Stomach smooth muscle (tissue), 2 donors: Measurements from ENCODE around the gene ACOT13.
A peak's percentile ranks its signal among the peaks of the same experiment; 100 is the strongest.
"Not testable (repeated sequence)": the region's sequence is repeated elsewhere in the genome, so short reads cannot be mapped to it uniquely, and the experiment has no call there.

ENCODE experiments used
- H3K27ac ChIP-seq: one replicate; pipeline ENCODE4 v1.7.0; 2013; ENCODE audit warnings: mild to moderate bottlenecking, low read length, inconsistent platforms
- H3K27me3 ChIP-seq, 2 donors: one replicate each; pipeline ENCODE4 v1.7.0; 2013; ENCODE audit warnings: low read length in 2 of 2; ENCODE audit not compliant: insufficient read depth in 2 of 2, control insufficient read depth in 1 of 2
- H3K36me3 ChIP-seq, 2 donors: one replicate each; pipeline ENCODE4 v1.7.0; 2013; ENCODE audit warnings: low read length in 2 of 2; ENCODE audit not compliant: control insufficient read depth in 2 of 2, insufficient read depth in 2 of 2
- H3K4me1 ChIP-seq: one replicate; pipeline ENCODE4 v1.7.0; 2013; ENCODE audit warnings: low read length; ENCODE audit not compliant: control insufficient read depth, insufficient read depth
- H3K4me3 ChIP-seq, 2 donors: one replicate each; pipeline ENCODE4 v1.7.0; 2013; ENCODE audit warnings: low read length in 2 of 2
- H3K9ac ChIP-seq, 2 donors: one replicate each; pipeline ENCODE4 v1.7.0; 2013; ENCODE audit warnings: low read length in 2 of 2, mild to moderate bottlenecking in 1 of 2
- H3K9me3 ChIP-seq, 2 donors: one replicate each; pipeline ENCODE4 v1.7.0; 2013; ENCODE audit warnings: low read length in 2 of 2; ENCODE audit not compliant: control insufficient read depth in 2 of 2
- donor health status: healthy.
- donor health status: Pancreatic carcinoma.

ACOT13 gene

DNA sequence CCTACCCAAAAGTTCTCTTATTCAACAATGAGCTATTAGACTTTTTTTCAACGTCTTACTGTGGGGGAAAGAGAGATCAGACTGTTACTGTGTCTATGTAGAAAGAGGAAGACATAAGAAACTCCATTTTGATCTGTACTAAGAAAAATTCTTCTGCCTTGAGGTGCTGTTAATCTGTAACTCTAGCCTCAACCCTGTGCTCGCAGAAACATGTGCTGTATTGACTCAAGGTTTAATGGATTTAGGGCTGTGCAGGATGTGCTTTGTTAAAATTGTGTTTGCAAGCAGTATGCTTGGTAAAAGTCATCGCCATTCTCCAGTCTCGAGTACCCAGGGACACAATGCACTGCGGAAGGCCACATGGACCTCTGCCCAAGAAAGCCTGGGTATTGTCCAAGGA lies 5.1 kb upstream of the ACOT13 start:
- not testable (repeated sequence) for H3K27ac ChIP-seq, H3K36me3 ChIP-seq, H3K4me1 ChIP-seq, H3K9me3 ChIP-seq, H3K27me3 ChIP-seq, H3K9ac ChIP-seq, H3K4me3 ChIP-seq

DNA sequence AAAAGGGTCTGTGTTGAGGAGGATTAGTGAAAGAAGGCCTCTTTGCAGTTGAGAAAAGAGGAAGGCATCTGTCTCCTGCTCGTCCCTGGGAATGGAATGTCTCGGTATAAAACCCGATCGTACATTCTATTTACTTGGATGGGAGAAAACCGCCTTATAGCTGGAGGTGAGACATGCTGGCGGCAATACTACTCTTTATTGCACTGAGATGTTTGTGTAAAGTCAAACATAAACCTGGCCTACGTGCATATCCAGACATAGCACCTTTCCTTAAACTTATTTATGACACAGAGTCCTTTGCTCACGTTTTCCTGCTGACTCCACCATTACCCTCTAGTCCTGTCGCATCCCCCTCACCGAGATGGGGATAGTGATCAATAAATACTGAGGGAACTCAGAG lies 4.6 kb upstream of the ACOT13 start:
- no peak overlapping the region for H3K27ac ChIP-seq
- H3K4me3 ChIP-seq = no peak overlapping the region
- peaks cover 5 to 7% of the 10 kb centered on the region in 2 donors for H3K36me3 ChIP-seq
- peaks cover 8% of the 10 kb centered on the region for H3K4me1 ChIP-seq
- H3K27me3 ChIP-seq = no peaks in the 10 kb centered on the region
- H3K9me3 ChIP-seq = no peaks in the 10 kb centered on the region
- no peak overlapping the region for H3K9ac ChIP-seq

DNA sequence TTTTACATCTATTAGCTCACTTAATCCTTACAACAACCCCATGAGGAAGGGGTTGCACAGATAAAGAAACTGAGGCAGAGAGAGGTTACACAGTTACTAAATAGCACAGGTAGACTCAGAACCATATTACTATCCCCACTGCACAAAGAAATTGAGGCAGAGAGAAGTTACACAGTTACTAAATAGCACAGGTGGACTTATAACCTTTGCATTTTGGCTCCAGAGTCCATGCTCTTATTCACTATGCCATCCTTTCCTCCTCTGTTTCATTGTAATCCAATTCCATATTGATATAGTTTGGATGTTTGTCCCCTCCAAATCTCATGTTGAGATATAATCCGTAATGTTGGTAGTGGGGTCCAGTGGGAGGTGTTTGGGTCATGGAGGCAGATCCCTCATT lies 3.7 kb upstream of the ACOT13 start:
- Histone ChIP-seq H3K4me1 (peaks cover 16% of the 10 kb centered on the region), H3K27ac (no peak overlapping the region), H3K4me3 (no peak overlapping the region), H3K27me3 (no peaks in the 10 kb centered on the region), H3K9me3 (no peaks in the 10 kb centered on the region), H3K36me3 (peaks cover 5 to 7% of the 10 kb centered on the region in 2 donors), H3K9ac (no peak overlapping the region)

DNA sequence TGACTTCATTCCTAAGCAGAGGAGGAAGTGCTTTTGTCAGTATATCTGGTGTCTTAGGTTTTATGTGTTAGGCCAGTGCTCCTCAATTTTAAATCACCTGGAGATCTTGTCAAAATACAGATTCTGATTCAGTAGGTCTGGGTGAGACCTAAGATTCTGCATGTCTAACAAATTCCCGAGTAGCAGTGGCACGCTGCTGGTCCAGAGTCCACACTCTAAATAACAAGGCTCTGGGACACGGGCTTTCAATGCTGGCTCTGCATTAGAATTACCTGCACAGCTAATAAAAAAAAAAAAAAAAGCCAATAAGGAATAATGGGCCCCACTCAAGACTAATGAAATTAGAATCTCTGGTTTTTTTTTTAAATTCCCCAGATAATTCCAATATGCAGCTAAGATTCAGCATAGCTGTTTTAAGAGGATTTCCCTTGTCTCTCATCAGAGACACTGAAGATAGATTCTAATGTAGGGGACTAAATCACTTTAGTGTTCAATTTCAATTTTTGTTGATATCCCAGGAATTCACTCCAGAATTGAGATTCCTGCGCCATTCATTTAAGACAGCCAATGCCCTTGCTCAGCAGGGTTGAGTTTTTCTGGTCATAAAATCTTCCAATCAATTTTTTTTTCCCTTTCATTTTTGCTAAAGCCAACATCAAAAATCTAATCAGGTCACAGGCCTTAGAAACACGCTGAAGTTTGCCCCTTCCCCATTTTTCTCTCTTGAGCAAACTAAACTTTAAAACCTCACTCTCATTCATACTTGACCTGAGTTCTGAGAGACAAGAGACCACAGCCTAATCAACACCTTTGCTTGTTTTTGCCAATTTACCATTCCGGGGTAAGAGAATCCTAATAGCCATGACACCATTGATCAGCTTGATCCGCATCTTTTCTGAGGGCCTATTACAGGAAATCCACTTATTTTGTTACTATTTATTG lies 2.6 kb upstream of the ACOT13 start:
- no peak overlapping the region for H3K9ac ChIP-seq
- no peak overlapping the region for H3K4me3 ChIP-seq
- H3K27ac ChIP-seq = no peak overlapping the region

DNA sequence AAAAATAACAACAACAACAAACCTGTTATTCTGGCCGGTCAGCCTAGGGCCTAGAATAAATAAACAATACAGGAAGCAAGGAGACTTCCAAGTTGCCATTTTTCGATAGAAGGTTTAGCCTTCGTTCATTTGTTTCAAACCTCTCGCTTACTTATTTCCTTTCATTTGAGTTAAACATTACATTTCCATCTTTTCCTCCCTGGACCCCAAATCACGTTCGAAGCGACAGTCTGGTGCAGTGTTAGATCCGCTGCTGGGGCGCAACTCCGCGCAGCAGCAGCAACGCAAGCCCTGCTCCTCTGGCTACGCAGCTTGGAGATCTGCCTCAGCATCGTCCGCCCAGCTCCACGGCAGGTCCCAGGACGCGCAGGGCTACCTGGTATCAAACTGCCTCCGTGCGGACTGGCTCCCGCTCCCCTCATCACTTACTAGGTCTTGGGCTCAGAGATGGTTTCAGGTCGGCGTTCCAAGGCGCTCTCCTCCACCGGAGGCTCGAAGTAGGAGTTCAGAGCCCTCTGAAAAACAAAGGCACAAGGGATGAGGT lies 708 bp upstream of the ACOT13 start:
- Histone ChIP-seq H3K4me3 (peak overlapping the region; percentile 99 to 100), H3K4me1 (peaks cover 20% of the 10 kb centered on the region)

More for the DNA sequence above, 2.6 kb upstream of the ACOT13 start:
- H3K27me3 ChIP-seq = no peaks in the 10 kb centered on the region
- no peaks in the 10 kb centered on the region for H3K9me3 ChIP-seq
- peaks cover 20% of the 10 kb centered on the region for H3K4me1 ChIP-seq
- peaks cover 5 to 7% of the 10 kb centered on the region in 2 donors for H3K36me3 ChIP-seq

DNA sequence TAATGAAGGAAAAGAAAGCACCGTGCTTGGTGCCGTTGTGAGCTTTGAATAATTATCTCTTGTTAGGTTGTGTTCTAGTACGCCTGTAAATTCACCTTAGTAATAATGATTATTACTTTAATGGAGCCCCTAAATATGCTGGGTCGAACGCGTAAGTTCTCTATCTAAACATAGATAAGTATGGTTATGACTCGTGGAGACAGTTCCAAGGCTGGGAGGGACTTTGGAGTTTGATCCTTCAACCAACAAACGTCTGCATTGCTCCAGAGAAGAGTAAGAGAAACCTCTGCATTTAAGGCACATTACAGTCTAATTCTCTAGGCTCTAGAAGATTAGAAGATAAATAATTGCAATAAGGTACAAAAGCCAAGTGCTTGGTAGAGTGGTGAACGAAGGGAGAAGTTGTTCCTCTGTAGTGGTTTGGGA lies 514 bp downstream of the ACOT13 start:
- peaks cover 20% of the 10 kb centered on the region for H3K4me1 ChIP-seq
- H3K36me3 ChIP-seq = peaks cover 3 to 5% of the 10 kb centered on the region in 2 donors
- H3K27ac ChIP-seq = peak overlapping the region; percentile 92
- H3K4me3 ChIP-seq = peak overlapping the region; percentile 99 to 100
- H3K9me3 ChIP-seq = no peaks in the 10 kb centered on the region
- peak overlapping the region; percentile 91 to 98 for H3K9ac ChIP-seq
- no peaks in the 10 kb centered on the region for H3K27me3 ChIP-seq

More for the DNA sequence above, 708 bp upstream of the ACOT13 start:
- peak overlapping the region; percentile 91 to 98 for H3K9ac ChIP-seq
- peak overlapping the region; percentile 92 for H3K27ac ChIP-seq
- no peaks in the 10 kb centered on the region for H3K9me3 ChIP-seq
- no peaks in the 10 kb centered on the region for H3K27me3 ChIP-seq
- H3K36me3 ChIP-seq = peaks cover 5 to 7% of the 10 kb centered on the region in 2 donors

DNA sequence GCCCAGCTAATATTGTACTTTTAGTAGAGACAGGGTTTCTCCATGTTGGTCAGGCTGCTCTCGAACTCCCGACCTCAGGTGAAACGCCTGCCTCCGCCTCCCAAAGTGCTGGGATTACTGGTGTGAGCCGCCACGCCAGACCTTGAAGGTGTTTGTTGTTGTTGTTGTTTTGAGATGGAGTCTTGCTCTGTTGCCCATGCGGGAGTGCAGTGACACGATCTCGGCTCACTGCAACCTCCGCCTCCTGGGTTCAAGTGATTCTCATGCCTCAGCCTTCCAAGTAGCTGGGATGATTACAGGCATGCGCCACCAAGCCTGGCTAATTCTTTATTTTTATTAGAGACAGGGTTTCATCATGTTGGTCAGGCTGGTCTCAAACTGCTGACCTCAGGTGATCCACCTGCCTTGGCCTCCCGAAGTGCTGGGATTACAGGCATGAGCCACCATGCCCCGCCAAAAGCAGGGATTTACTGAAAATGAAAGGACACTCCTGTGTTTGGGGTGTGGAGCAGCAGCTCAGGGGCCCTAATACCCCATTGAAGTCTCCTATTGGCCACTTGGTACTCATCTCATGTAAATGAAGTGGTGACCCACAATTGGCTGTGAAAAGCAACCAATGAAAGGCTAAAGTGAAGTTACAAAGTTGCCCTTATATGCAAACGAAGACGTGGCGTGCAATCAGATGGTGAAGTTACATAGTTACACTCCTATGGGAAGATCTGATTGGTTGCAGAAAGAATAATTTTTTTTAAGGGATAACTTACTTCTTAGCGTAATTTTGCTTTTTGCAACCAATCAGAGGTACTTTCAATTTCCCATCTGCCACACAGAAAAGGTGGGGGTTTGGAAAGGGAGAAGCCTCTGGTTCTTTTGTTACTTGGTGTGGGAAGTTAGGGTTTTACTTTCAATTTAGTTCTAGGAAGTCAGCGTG lies 1.5 kb downstream of the ACOT13 start:
- H3K4me3 ChIP-seq = peak overlapping the region in 1 of 2 donors; percentile 100
- H3K9ac ChIP-seq = not testable (repeated sequence)

DNA sequence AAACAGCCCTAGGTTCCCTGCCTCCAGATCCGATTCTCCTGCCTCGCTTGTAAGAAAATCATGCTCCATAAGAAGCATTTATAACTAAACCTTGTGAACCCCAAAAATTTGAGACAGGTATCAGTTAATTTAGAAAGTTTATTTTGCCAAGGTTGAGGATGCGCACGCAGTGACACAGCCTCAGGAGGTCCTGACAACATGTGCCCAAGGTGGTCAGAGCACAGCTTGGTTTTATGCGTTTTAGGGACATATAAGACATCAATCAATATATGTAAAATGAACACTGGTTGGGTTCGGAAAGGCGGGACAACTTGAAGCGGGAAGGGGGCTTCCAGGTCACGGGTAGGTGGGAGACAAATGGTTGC lies 2.1 kb downstream of the ACOT13 start:
- Histone ChIP-seq H3K9ac (no peak overlapping the region), H3K4me3 (no peak overlapping the region), H3K27me3 (no peaks in the 10 kb centered on the region), H3K9me3 (no peaks in the 10 kb centered on the region), H3K4me1 (peaks cover 20% of the 10 kb centered on the region), H3K36me3 (no peaks in the 10 kb centered on the region), H3K27ac (no peak overlapping the region)

More for the DNA sequence above, 1.5 kb downstream of the ACOT13 start:
- H3K27me3 ChIP-seq, H3K27ac ChIP-seq, H3K9me3 ChIP-seq, H3K36me3 ChIP-seq: not testable (repeated sequence)
- H3K4me1 ChIP-seq = peaks cover 20% of the 10 kb centered on the region

DNA sequence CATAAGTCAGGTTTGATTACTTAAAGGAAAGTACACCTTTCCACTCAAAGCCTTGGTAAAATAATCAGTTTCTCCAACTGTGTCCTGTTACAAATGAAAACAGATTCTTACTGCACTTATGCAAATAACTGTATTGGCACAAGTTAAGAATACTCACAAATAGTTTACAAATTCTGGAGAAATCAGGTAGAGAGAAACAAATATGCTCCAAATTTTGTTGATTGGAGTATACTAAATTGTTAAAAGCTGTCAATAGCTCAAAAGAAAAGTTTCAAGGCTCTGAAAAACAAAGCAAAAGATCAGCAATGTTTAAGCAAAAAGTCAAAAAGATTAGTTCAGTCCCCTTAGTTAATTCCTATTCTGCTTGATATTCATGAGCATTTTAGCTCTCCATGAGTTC lies 3.6 kb downstream of the ACOT13 start:
- not testable (repeated sequence) for H3K9ac ChIP-seq, H3K36me3 ChIP-seq, H3K4me3 ChIP-seq, H3K9me3 ChIP-seq, H3K27me3 ChIP-seq, H3K27ac ChIP-seq
- H3K4me1 ChIP-seq = peaks cover 13% of the 10 kb centered on the region

DNA sequence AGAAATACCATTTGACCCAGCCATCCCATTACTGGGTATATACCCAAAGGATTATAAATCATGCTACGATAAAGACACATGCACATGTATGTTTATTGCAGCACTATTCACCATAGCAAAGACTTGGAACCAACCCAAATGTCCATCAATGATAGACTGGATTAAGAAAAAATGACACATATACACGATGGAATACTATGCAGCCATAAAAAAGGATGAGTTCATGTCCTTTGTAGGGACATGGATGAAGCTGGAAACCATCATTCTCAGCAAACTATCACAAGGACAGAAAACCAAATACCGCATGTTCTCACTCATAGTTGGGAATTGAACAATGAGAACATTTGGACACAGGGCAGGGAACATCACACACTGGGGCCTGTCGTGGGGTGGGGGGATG lies 4.2 kb downstream of the ACOT13 start:
- not testable (repeated sequence) for H3K4me3 ChIP-seq, H3K9me3 ChIP-seq, H3K36me3 ChIP-seq, H3K27ac ChIP-seq, H3K27me3 ChIP-seq, H3K9ac ChIP-seq
- H3K4me1 ChIP-seq = peaks cover 12% of the 10 kb centered on the region
